Glomerular visceral epithelial cell (primary cell): ENCODE data around the gene FAXDC2.
A peak's percentile ranks its signal among the peaks of the same experiment; 100 is the strongest.
"Not testable (repeated sequence)": the region's sequence is repeated elsewhere in the genome, so short reads cannot be mapped to it uniquely, and the experiment has no call there.

Experiments
- DNase-seq: peaks from one replicate; pipeline ENCODE4 v3.0.0-alpha.2; 2016; ENCODE audit errors: extremely low spot score

FAXDC2 gene

GRCh38 chr5:154830596-154830995 is 19.8 kb downstream of the FAXDC2 start:
- DNase-seq = no peak

- peak; percentile 69 for DNase-seq
Measured at GRCh38 chr5:154830219-154830595, 20.2 kb downstream of the FAXDC2 start.

- peak; percentile 89 for DNase-seq
Measured at GRCh38 chr5:154829589-154830218, 20.7 kb downstream of the FAXDC2 start.

- peak; percentile 33 for DNase-seq
Measured at GRCh38 chr5:154829181-154829588, 21.2 kb downstream of the FAXDC2 start.

GRCh38 chr5:154824070-154824469 is 26.3 kb downstream of the FAXDC2 start:
- no peak for DNase-seq

GRCh38 chr5:154823605-154824004 is 26.8 kb downstream of the FAXDC2 start:
- no peak for DNase-seq

GRCh38 chr5:154822896-154823295 is 27.5 kb downstream of the FAXDC2 start:
- DNase-seq = not testable (repeated sequence)

GRCh38 chr5:154820383-154820782 is 30.0 kb downstream of the FAXDC2 start:
- DNase-seq = no peak

GRCh38 chr5:154819546-154819945 is 30.9 kb downstream of the FAXDC2 start:
- no peak for DNase-seq

- DNase-seq = no peak
Measured at GRCh38 chr5:154818471-154819116, 31.8 kb downstream of the FAXDC2 start.

- no peak for DNase-seq
Measured at GRCh38 chr5:154817815-154818214, 32.6 kb downstream of the FAXDC2 start.

- DNase-seq = no peak
Measured at GRCh38 chr5:154816891-154817492, 33.4 kb downstream of the FAXDC2 start.

- DNase-seq = no peak
Measured at GRCh38 chr5:154815684-154816247, 34.6 kb downstream of the FAXDC2 start.

GRCh38 chr5:154815025-154815424 is 35.4 kb downstream of the FAXDC2 start:
- no peak for DNase-seq

- DNase-seq = no peak
Measured at GRCh38 chr5:154813736-154814135, 36.7 kb downstream of the FAXDC2 start.

- DNase-seq = no peak
Measured at GRCh38 chr5:154813158-154813557, 37.2 kb downstream of the FAXDC2 start.

- peak; percentile 75 for DNase-seq
Measured at GRCh38 chr5:154811653-154812465, 38.5 kb downstream of the FAXDC2 start.

- no peak for DNase-seq
Measured at GRCh38 chr5:154811239-154811638, 39.2 kb downstream of the FAXDC2 start.

- DNase-seq = no peak
Measured at GRCh38 chr5:154806176-154806575, 44.2 kb downstream of the FAXDC2 start.

- DNase-seq = no peak
Measured at GRCh38 chr5:154802050-154802449, 48.4 kb downstream of the FAXDC2 start.

GRCh38 chr5:154801083-154801482 is 49.3 kb downstream of the FAXDC2 start:
- DNase-seq = peak; percentile 68

- DNase-seq = no peak
Measured at GRCh38 chr5:154800582-154800981, 49.8 kb downstream of the FAXDC2 start.
